Adipocyte (in vitro differentiated cells): ENCODE results near the gene PARD3.
"Not testable (repeated sequence)": the region's sequence is repeated elsewhere in the genome, so short reads cannot be mapped to it uniquely, and the experiment has no call there.

Source experiments
- DNase-seq: peaks from one replicate; pipeline ENCODE4 v3.0.0-alpha.2; 2015; ENCODE audit warnings: low read depth
- H3K27me3 ChIP-seq: replicated peaks from 2 replicates; pipeline ENCODE4 v1.7.0; 2013; ENCODE audit warnings: mild to moderate bottlenecking, low read length, moderate library complexity; ENCODE audit not compliant: control insufficient read depth, insufficient read depth
- H3K36me3 ChIP-seq: 2 replicates; pipeline ENCODE4 v1.7.0; 2013; ENCODE audit warnings: low read length, mild to moderate bottlenecking, moderate library complexity; ENCODE audit not compliant: control insufficient read depth, insufficient read depth, severe bottlenecking
- H3K4me1 ChIP-seq: 2 replicates; pipeline ENCODE4 v1.7.0; 2013; ENCODE audit warnings: mild to moderate bottlenecking, low read length, moderate library complexity; ENCODE audit not compliant: control insufficient read depth, insufficient read depth
- H3K4me3 ChIP-seq: 2 replicates; pipeline ENCODE4 v1.7.0; 2013; ENCODE audit warnings: mild to moderate bottlenecking, low read length, moderate library complexity
- H3K9ac ChIP-seq: 2 replicates; pipeline ENCODE4 v1.7.0; 2013; ENCODE audit warnings: mild to moderate bottlenecking, low read length, moderate library complexity
- H3K9me3 ChIP-seq: 2 replicates; pipeline ENCODE4 v1.7.0; 2013; ENCODE audit warnings: mild to moderate bottlenecking, low read length, moderate library complexity; ENCODE audit not compliant: control insufficient read depth

The PARD3 gene

DNA sequence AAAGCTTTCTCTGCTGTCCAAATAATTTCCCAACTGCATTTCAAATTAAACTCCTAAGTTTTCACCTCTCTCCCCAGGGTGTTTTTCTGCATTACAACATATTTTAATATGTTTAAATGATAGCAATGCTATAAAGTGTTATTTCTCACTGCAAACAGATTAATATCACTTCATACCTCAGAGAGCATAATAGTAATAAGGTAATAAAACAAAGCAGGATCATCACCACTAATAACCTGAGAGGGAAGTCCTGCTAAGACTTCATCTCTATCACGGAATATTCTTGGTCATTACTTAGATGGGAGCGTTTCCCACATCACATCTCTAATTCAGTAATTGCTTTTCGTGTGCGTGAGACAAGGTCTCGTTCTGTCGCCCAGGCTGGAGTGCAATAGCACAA, 168.8 kb downstream of the PARD3 start:
- Histone ChIP-seq H3K4me3 (no peak overlapping the region), H3K36me3 (no peaks in the 10 kb centered on the region)

DNA sequence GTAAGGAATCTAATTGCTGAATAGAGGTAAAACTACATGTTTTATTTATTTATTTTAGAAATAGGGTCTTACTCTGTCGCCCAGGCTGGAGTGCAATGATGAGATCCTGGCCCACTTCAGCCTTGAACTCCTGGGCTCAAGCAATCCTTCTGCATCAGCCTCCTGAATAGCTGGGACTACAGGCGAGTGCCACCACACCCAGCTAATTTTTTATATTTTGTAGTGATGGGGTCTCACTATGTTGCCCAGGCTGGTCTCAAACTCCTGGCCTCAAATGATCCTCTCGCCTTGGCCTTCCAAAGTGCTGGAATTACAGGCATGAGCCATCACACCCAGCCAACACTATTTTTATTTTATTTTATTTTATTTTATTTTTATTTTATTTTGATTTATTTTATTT, 170.3 kb downstream of the PARD3 start:
- H3K9ac ChIP-seq, H3K4me1 ChIP-seq, H3K27me3 ChIP-seq, H3K9me3 ChIP-seq, H3K4me3 ChIP-seq, H3K36me3 ChIP-seq, DNase-seq: not testable (repeated sequence)

More for the DNA sequence above, 168.8 kb downstream of the PARD3 start:
- Histone ChIP-seq H3K27me3 (no peaks in the 10 kb centered on the region), H3K9ac (no peak overlapping the region), H3K9me3 (no peaks in the 10 kb centered on the region), H3K4me1 (peaks cover 5% of the 10 kb centered on the region)
- no peak for DNase-seq

DNA sequence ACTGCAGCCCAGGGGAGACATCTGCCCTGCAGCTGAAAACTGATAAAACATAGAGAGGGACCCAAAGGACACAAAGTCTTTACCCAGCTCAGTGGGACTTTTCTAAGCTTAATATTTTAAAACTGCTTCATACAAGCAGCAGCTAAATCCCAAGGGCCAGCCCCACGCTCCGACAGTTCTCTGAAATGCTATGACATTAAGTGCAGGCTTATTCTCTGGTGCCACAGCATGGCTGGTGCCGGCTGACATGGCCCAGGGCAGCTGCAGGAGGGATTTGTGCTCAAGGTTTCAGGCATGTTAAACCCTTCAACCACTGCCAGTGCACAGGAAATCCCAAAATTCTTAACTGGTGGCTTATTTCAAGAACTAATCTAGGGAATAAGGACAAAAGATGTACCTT, 170.9 kb downstream of the PARD3 start:
- Histone ChIP-seq H3K4me1 (no peaks in the 10 kb centered on the region), H3K4me3 (no peak overlapping the region), H3K27me3 (no peaks in the 10 kb centered on the region), H3K36me3 (no peaks in the 10 kb centered on the region), H3K9ac (no peak overlapping the region), H3K9me3 (no peaks in the 10 kb centered on the region)
- DNase-seq, result no peak

DNA sequence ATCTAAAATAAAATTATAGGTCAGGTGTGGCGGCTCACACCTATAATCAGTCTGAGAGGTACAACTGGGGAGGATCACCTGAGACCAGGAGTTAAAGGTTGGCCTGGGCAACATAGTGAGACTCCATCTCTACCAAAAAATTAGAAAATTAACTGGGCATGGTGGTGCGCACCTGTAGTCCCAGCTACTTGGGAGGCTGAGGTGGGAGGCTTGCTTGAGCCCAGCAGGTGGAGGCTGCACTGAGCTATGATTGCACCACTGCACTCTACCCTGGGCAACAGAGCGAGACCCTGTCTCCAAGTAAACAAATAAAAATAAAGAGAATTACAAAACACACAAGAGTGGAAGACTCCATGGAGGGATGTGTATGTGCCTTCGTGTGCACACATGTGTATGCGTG, 171.5 kb downstream of the PARD3 start:
- no peaks in the 10 kb centered on the region for H3K27me3 ChIP-seq
- H3K9me3 ChIP-seq, result no peaks in the 10 kb centered on the region
- peaks cover 5% of the 10 kb centered on the region for H3K4me1 ChIP-seq
- no peaks in the 10 kb centered on the region for H3K36me3 ChIP-seq
- DNase-seq, result no peak
- no peak overlapping the region for H3K4me3 ChIP-seq
- no peak overlapping the region for H3K9ac ChIP-seq

GRCh38 chr10:34641913-34642558, 173.1 kb downstream of the PARD3 start:
- Histone ChIP-seq H3K9me3 (no peaks in the 10 kb centered on the region), H3K36me3 (no peaks in the 10 kb centered on the region), H3K4me3 (no peak overlapping the region), H3K4me1 (peaks cover 19% of the 10 kb centered on the region), H3K27me3 (no peaks in the 10 kb centered on the region), H3K9ac (no peak overlapping the region)
- no peak for DNase-seq

- no peak overlapping the region for H3K4me3 ChIP-seq
- no peak for DNase-seq
- H3K9me3 ChIP-seq, result no peaks in the 10 kb centered on the region
- no peaks in the 10 kb centered on the region for H3K27me3 ChIP-seq
- H3K4me1 ChIP-seq, result peaks cover 23% of the 10 kb centered on the region
- H3K9ac ChIP-seq, result no peak overlapping the region
- no peaks in the 10 kb centered on the region for H3K36me3 ChIP-seq
These were observed 173.8 kb downstream of the PARD3 start for GRCh38 chr10:34641147-34641912.

GRCh38 chr10:34638406-34639054, 176.6 kb downstream of the PARD3 start:
- no peaks in the 10 kb centered on the region for H3K9me3 ChIP-seq
- H3K4me1 ChIP-seq, result peaks cover 23% of the 10 kb centered on the region
- H3K36me3 ChIP-seq, result no peaks in the 10 kb centered on the region
- DNase-seq, result peak; percentile 94
- H3K27me3 ChIP-seq, result no peaks in the 10 kb centered on the region
- no peak overlapping the region for H3K9ac ChIP-seq
- H3K4me3 ChIP-seq, result no peak overlapping the region

GRCh38 chr10:34637418-34637911, 177.6 kb downstream of the PARD3 start:
- DNase-seq, result peak; percentile 76
- Histone ChIP-seq H3K4me3 (no peak overlapping the region), H3K36me3 (no peaks in the 10 kb centered on the region), H3K9me3 (no peaks in the 10 kb centered on the region), H3K9ac (no peak overlapping the region), H3K4me1 (peaks cover 23% of the 10 kb centered on the region), H3K27me3 (no peaks in the 10 kb centered on the region)

- Histone ChIP-seq H3K9ac (no peak overlapping the region), H3K36me3 (no peaks in the 10 kb centered on the region), H3K4me1 (peaks cover 23% of the 10 kb centered on the region), H3K27me3 (no peaks in the 10 kb centered on the region), H3K4me3 (no peak overlapping the region), H3K9me3 (no peaks in the 10 kb centered on the region)
- DNase-seq, result no peak
These were observed 180.0 kb downstream of the PARD3 start for GRCh38 chr10:34635111-34635510.

GRCh38 chr10:34633374-34633773, 181.7 kb downstream of the PARD3 start:
- Histone ChIP-seq H3K9ac (no peak overlapping the region), H3K9me3 (no peaks in the 10 kb centered on the region), H3K36me3 (no peaks in the 10 kb centered on the region), H3K27me3 (no peaks in the 10 kb centered on the region), H3K4me3 (no peak overlapping the region), H3K4me1 (peaks cover 21% of the 10 kb centered on the region)
- no peak for DNase-seq

- H3K36me3 ChIP-seq, result no peaks in the 10 kb centered on the region
- H3K9me3 ChIP-seq, result no peaks in the 10 kb centered on the region
- DNase-seq, result no peak
- H3K27me3 ChIP-seq, result no peaks in the 10 kb centered on the region
- no peak overlapping the region for H3K4me3 ChIP-seq
- peaks cover 15% of the 10 kb centered on the region for H3K4me1 ChIP-seq
- H3K9ac ChIP-seq, result no peak overlapping the region
These were observed 186.0 kb downstream of the PARD3 start for GRCh38 chr10:34629084-34629483.
